HL-60 (cell line): ENCODE measurements around the gene RNF168.

ENCODE experiments used
- DNase-seq, 2 experiments: peaks; one replicate each; pipeline ENCODE4 v3.0.0-alpha.2; 2010 to 2020; ENCODE audit warnings: low read depth in 1 of 2, low spot score in 1 of 2
- H3K27ac ChIP-seq: fragments of 250-450 bp; sonication (Bioruptor Pico); replicated peaks from 2 replicates; pipeline ENCODE4 v1.5.1; 2020; ENCODE audit warnings: mild to moderate bottlenecking, moderate library complexity
- H3K27me3 ChIP-seq: fragments of 250-450 bp; sonication (Bioruptor Pico); 2 replicates; pipeline ENCODE4 v1.5.1; 2021; ENCODE audit warnings: mild to moderate bottlenecking, moderate library complexity; ENCODE audit not compliant: insufficient read depth, poor library complexity, severe bottlenecking
- H3K4me3 ChIP-seq: replicated peaks from 2 replicates; pipeline ENCODE4 v1.5.1; 2011; ENCODE audit warnings: mild to moderate bottlenecking, control low read depth, low read length; ENCODE audit not compliant: insufficient read depth
- CTCF ChIP-seq: IDR thresholded peaks from one replicate; pipeline ENCODE4 v1.5.1; 2011; ENCODE audit warnings: low read length, control low read depth, inconsistent platforms; ENCODE audit not compliant: insufficient read depth
- GABPA ChIP-seq: IDR thresholded peaks from 2 replicates; pipeline ENCODE4 v1.6.1; 2012; ENCODE audit warnings: low read depth
- POLR2AphosphoS5 ChIP-seq: IDR thresholded peaks from 2 replicates; pipeline ENCODE4 v1.6.1; 2012; ENCODE audit warnings: low read depth
- REST ChIP-seq: IDR thresholded peaks from 2 replicates; pipeline ENCODE4 v1.6.1; 2012; ENCODE audit warnings: low read depth; ENCODE audit not compliant: insufficient replicate concordance
- SPI1 ChIP-seq: IDR thresholded peaks from 2 replicates; pipeline ENCODE4 v1.6.1; 2012; ENCODE audit warnings: low read depth, mild to moderate bottlenecking, borderline replicate concordance

RNF168 gene

DNA sequence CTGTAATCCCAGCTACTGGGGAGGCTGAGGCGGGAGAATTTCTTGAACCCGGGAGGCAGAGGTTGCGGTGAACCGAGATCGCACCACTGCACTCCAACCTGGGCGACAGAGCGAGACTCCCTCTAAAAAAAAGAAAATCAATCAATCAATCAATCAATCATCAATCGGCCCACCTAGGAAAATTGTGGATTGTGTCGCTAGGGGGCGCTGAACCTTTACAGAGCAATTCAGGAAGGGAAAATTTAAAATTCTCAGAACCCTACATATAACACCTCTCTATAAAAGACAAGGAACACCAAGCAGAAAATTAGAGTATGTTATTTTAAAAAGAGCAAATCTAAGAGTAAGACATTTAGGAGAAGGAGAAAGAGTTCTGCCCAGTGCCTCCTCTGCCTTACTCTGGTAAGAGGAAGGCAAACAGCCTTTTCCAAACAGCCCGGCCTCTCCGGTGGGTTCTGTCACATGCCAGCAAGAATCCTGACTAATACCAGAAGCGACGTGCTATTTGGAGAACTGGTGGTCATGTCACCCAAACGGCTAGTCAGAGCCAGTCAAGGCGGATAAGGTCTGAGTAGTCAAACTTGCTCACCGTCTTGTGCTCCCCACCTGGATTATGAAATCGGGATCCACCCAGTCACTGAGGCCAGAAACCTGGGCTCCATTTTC, 33.9 kb upstream of the RNF168 start:
- Histone ChIP-seq H3K27ac (no peak overlapping the region), H3K27me3 (no peaks in the 10 kb centered on the region), H3K4me3 (no peak overlapping the region)
- peak in 1 of 2 experiments; percentile 14 for DNase-seq
- TF ChIP-seq POLR2AphosphoS5 (no peak), GABPA (no peak), SPI1 (no peak), REST (no peak), CTCF (peak; percentile 34)

- no peak for TF ChIP-seq SPI1
- no peak for TF ChIP-seq GABPA
- no peak for TF ChIP-seq CTCF
- TF ChIP-seq POLR2AphosphoS5: no peak
- TF ChIP-seq REST: no peak
- Histone ChIP-seq H3K27ac (no peak overlapping the region), H3K27me3 (no peaks in the 10 kb centered on the region), H3K4me3 (no peak overlapping the region)
- no peak for DNase-seq
These were observed 29.7 kb upstream of the RNF168 start for GRCh38 chr3:196533260-196533681.

DNA sequence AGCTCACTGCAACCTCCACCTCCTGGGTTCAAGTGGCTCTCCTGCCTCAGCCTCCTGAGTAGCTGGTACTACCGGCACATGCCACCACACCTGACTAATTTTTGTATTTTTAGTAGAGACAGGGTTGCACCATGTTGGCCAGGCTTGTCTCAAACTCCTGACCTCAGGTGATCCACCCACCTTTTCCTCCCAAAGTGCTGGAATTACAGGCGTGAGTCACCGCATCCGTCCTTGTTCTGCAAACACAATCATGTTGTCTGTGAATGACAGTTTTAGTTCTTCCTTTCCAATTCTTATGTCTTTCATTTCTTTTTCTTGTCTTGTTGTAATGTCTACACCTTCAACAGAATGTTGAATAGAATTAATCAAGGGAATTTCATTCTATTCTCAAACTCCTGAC, 27.9 kb upstream of the RNF168 start:
- DNase-seq: no peak
- no peaks in the 10 kb centered on the region for H3K27me3 ChIP-seq
- H3K27ac ChIP-seq: no peak overlapping the region
- H3K4me3 ChIP-seq: no peak overlapping the region
- TF ChIP-seq POLR2AphosphoS5: no peak
- TF ChIP-seq SPI1: no peak
- TF ChIP-seq REST: no peak
- no peak for TF ChIP-seq CTCF
- no peak for TF ChIP-seq GABPA
